Measurements from ENCODE around the gene MT1B. TPM values are rescaled to one million over a fixed set of nuclear protein-coding genes. Genes with fewer than 3 reads are reported as not detected.

MT1B gene
- total and polyA plus RNA-seq, 4 donors, result 1.2 to 1.5 TPM; not detected in 2

GRCh38 chr16:56606071-56606475 lies 45.6 kb upstream of the MT1B start:
- Histone ChIP-seq H3K27ac (ENCODE audit: low read depth in 1 of 2, low read length in 2 of 2) (peak overlapping the region; percentile 98 to 99), H3K9me3 (ENCODE audit: control insufficient read depth in 4 of 4, low read length in 3 of 4) (no peaks in the 10 kb centered on the region), H3K9ac (ENCODE audit: low read depth in 1 of 2, low read length in 2 of 2) (peak overlapping the region; percentile 23 to 68), H3K4me3 (ENCODE audit: low read depth in 1 of 3, low read length in 3 of 3) (peak overlapping the region in 1 of 3 donors; percentile 3), H3K36me3 (ENCODE audit: control insufficient read depth in 4 of 4, insufficient read depth in 3 of 4, low read depth in 1 of 4, low read length in 3 of 4) (no peaks in the 10 kb centered on the region), H3K4me1 (ENCODE audit: control insufficient read depth in 4 of 4, insufficient read depth in 4 of 4, low read length in 3 of 4) (peaks cover 6 to 34% (median 9%) of the 10 kb centered on the region in 4 donors), H3K27me3 (ENCODE audit: control insufficient read depth in 4 of 4, insufficient read depth in 4 of 4, low read length in 3 of 4) (no peaks in the 10 kb centered on the region)
- no peak for DNase-seq (ENCODE audit: low spot score)
- TF ChIP-seq REST (IDR thresholded peaks at IDR 0.05), result no peak
- TF ChIP-seq NR2F2 (IDR thresholded peaks at IDR 0.05), result no peak
- TF ChIP-seq GABPA (IDR thresholded peaks at IDR 0.05 in 1 of 2, conservative IDR thresholded peaks at IDR 0.05 in 1 of 2), result no peak
- no peak for TF ChIP-seq MAX (IDR thresholded peaks at IDR 0.05)
- no peak for TF ChIP-seq YY1 (IDR thresholded peaks at IDR 0.05)
- no peak for TF ChIP-seq HNF4A (conservative IDR thresholded peaks at IDR 0.05)
- no peak for TF ChIP-seq SP1 (IDR thresholded peaks at IDR 0.05)
- no peak for TF ChIP-seq FOXA1 (IDR thresholded peaks at IDR 0.05)
- no peak for TF ChIP-seq CTCF (IDR thresholded peaks at IDR 0.05; ENCODE audit: low read depth, low read length, missing input control)
- no peak for TF ChIP-seq TAF1 (conservative IDR thresholded peaks at IDR 0.05)
- 33% methylated on average over 3 of the region's 3 CpGs for WGBS

GRCh38 chr16:56606476-56607108 lies 45.1 kb upstream of the MT1B start:
- Histone ChIP-seq H3K27ac (ENCODE audit: low read depth in 1 of 2, low read length in 2 of 2) (peak overlapping the region; percentile 98 to 99), H3K9me3 (ENCODE audit: control insufficient read depth in 4 of 4, low read length in 3 of 4) (no peaks in the 10 kb centered on the region), H3K27me3 (ENCODE audit: control insufficient read depth in 4 of 4, insufficient read depth in 4 of 4, low read length in 3 of 4) (no peaks in the 10 kb centered on the region), H3K36me3 (ENCODE audit: control insufficient read depth in 4 of 4, insufficient read depth in 3 of 4, low read depth in 1 of 4, low read length in 3 of 4) (no peaks in the 10 kb centered on the region), H3K9ac (ENCODE audit: low read depth in 1 of 2, low read length in 2 of 2) (peak overlapping the region; percentile 22 to 72), H3K4me1 (ENCODE audit: control insufficient read depth in 4 of 4, insufficient read depth in 4 of 4, low read length in 3 of 4) (peaks cover 6 to 37% (median 12%) of the 10 kb centered on the region in 4 donors), H3K4me3 (ENCODE audit: low read depth in 1 of 3, low read length in 3 of 3) (peak overlapping the region in 2 of 3 donors; percentile 3 to 12)
- WGBS, result 17% methylated on average over 8 of the region's 8 CpGs
- TF ChIP-seq EGR1 (IDR thresholded peaks at IDR 0.05; ENCODE audit: low read depth in 2 of 2) (peak in 1 of 2 donors; percentile 6), SP1 (IDR thresholded peaks at IDR 0.05) (no peak), NR2F2 (IDR thresholded peaks at IDR 0.05) (no peak), CTCF (IDR thresholded peaks at IDR 0.05; ENCODE audit: low read depth, low read length, missing input control) (no peak), TAF1 (conservative IDR thresholded peaks at IDR 0.05) (peak; percentile 55), RAD21 (IDR thresholded peaks at IDR 0.05) (no peak), JUND (IDR thresholded peaks at IDR 0.05) (peak in 1 of 2 donors; percentile 54), HNF4G (IDR thresholded peaks at IDR 0.05) (peak; percentile 47), FOXA1 (IDR thresholded peaks at IDR 0.05) (peak; percentile 12), YY1 (IDR thresholded peaks at IDR 0.05) (peak; percentile 80), GABPA (IDR thresholded peaks at IDR 0.05 in 1 of 2, conservative IDR thresholded peaks at IDR 0.05 in 1 of 2) (no peak), FOXA2 (IDR thresholded peaks at IDR 0.05) (no peak), HNF4A (conservative IDR thresholded peaks at IDR 0.05) (peak; percentile 68 to 74), REST (IDR thresholded peaks at IDR 0.05) (no peak), MAX (IDR thresholded peaks at IDR 0.05) (no peak), RXRA (IDR thresholded peaks at IDR 0.05) (peak in 1 of 2 donors; percentile 90)
- TF ChIP-seq, protein P1, sequence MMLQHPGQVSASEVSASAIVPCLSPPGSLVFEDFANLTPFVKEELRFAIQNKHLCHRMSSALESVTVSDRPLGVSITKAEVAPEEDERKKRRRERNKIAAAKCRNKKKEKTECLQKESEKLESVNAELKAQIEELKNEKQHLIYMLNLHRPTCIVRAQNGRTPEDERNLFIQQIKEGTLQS (IDR thresholded peaks at IDR 0.05), result no peak
- DNase-seq (ENCODE audit: low spot score), result peak; percentile 52

All from liver (tissue), 9 donors.